HepG2 (cell line): Measurements from ENCODE around the gene WLS. TPM values are rescaled to one million over a fixed set of nuclear protein-coding genes. Genes with fewer than 3 reads are reported as not detected.

Experiments
- ATAC-seq: fragments of 200-7000 bp; cut with Tn5 transposase; 3 replicates; pipeline ENCODE4 v1.9.1; 2020; ENCODE audit warnings: mild to moderate bottlenecking, moderate library complexity
- BruUV-seq: library from RNA; stranded (reverse); fragments of 400-500 nt; replicated peaks from 2 replicates; lab custom pipeline; 2021; lab: Mats Ljungman, UMichigan
- CTCF ChIA-PET: fragments of 300-600 bp; formaldehyde crosslinking; extraction: SDS; loops from one replicate; lab custom pipeline; 2021; ENCODE audit warnings: low total read pairs, inconsistent platforms, low intra/inter-chr PET ratio; lab: Yijun Ruan, JAX
- POLR2A ChIA-PET: fragments of 350-600 bp; sonication (Branson Sonifier 250); formaldehyde crosslinking; loops from one replicate; lab custom pipeline; 2020; ENCODE audit warnings: antibody characterized with exemption, inconsistent platforms; lab: Yijun Ruan, JAX
- DNase-seq: peaks from one replicate; pipeline ENCODE4 v3.0.0-alpha.2; 2015; ENCODE audit warnings: low spot score
- FAIRE-seq: peaks from 3 replicates; lab custom pipeline; 2011; peaks lifted over from hg19 to GRCh38; lab: Jason Lieb, UNC
- H2AFZ ChIP-seq: one replicate; pipeline ENCODE4 v1.6.1; 2011; ENCODE audit warnings: low read length, inconsistent platforms
- H3K27ac ChIP-seq: fragments of 300-600 bp; 3 replicates; pipeline ENCODE4 v1.8.0; 2011; ENCODE audit warnings: mixed run types, mild to moderate bottlenecking, mixed read lengths, low read length, inconsistent platforms; ENCODE audit not compliant: insufficient read depth; ENCODE audit errors: extremely low read length
- H3K27me3 ChIP-seq, 2 experiments: fragments of 200-600 bp in 1 of 2; 2 replicates in 1 of 2; 3 replicates in 1 of 2; pipeline versions ENCODE4 v1.6.0 to v1.8.0; 2011; ENCODE audit warnings: low read length in 2 of 2, mild to moderate bottlenecking in 2 of 2, moderate library complexity in 2 of 2, inconsistent platforms in 1 of 2; ENCODE audit not compliant: insufficient read depth in 2 of 2, control insufficient read depth in 1 of 2
- H3K36me3 ChIP-seq, 2 experiments: fragments of 200-600 bp in 1 of 2; replicated peaks in 1 of 2; 2 replicates in 1 of 2; 3 replicates in 1 of 2; pipeline versions ENCODE4 v1.5.1 to v1.8.0; 2011; ENCODE audit warnings: low read length in 2 of 2, inconsistent platforms in 1 of 2; ENCODE audit not compliant: insufficient read depth in 2 of 2, control insufficient read depth in 1 of 2
- H3K4me1 ChIP-seq: 2 replicates; pipeline ENCODE4 v1.5.1; 2012; ENCODE audit warnings: low read length, inconsistent platforms; ENCODE audit not compliant: insufficient read depth
- H3K4me2 ChIP-seq: 2 replicates; pipeline ENCODE4 v1.6.0; 2011; ENCODE audit warnings: low read depth, low read length, inconsistent platforms
- H3K4me3 ChIP-seq, 3 experiments: fragments of 200-600 bp in 1 of 3; sonication (generic), shearing (Covaris generic) in 1 of 3; replicated peaks in 1 of 3; 2 replicates each; pipeline ENCODE4 v1.5.1; 2011 to 2016; ENCODE audit warnings: low read length in 3 of 3, inconsistent platforms in 2 of 3, low read depth in 2 of 3, mild to moderate bottlenecking in 2 of 3, control low read depth in 1 of 3, mixed read lengths in 1 of 3; ENCODE audit not compliant: insufficient read depth in 1 of 3
- H3K79me2 ChIP-seq: one replicate; pipeline ENCODE4 v1.6.1; 2011; ENCODE audit warnings: low read length, inconsistent platforms; ENCODE audit not compliant: insufficient read depth
- H3K9ac ChIP-seq: 2 replicates; pipeline ENCODE4 v1.6.0; 2011; ENCODE audit warnings: mild to moderate bottlenecking, low read depth, low read length, inconsistent platforms; ENCODE audit not compliant: insufficient read depth
- H3K9me3 ChIP-seq: 2 replicates; pipeline ENCODE4 v1.5.1; 2012; ENCODE audit warnings: mild to moderate bottlenecking, low read length
- H4K20me1 ChIP-seq: 2 replicates; pipeline ENCODE4 v1.6.0; 2011; ENCODE audit warnings: inconsistent platforms, mild to moderate bottlenecking, low read length, moderate library complexity; ENCODE audit not compliant: insufficient read depth
- KLF13 ChIP-seq: sonication (generic); formaldehyde crosslinking; IDR thresholded peaks from 2 replicates; pipeline ENCODE4 v1.4.0; 2020; ENCODE audit warnings: mild to moderate bottlenecking, missing genetic modification reagents
- RXRA ChIP-seq: sonication (generic); formaldehyde crosslinking; IDR thresholded peaks from 2 replicates; pipeline ENCODE4 v1.5.1; 2020; ENCODE audit warnings: missing genetic modification reagents
- SAFB2 ChIP-seq: sonication (generic); formaldehyde crosslinking; IDR thresholded peaks from 2 replicates; pipeline ENCODE4 v1.5.1; 2020; ENCODE audit warnings: missing genetic modification reagents, low read depth, mild to moderate bottlenecking, borderline replicate concordance
- TSC22D2 ChIP-seq: sonication (generic); formaldehyde crosslinking; IDR thresholded peaks from 2 replicates; pipeline ENCODE4 v1.5.1; 2020; ENCODE audit warnings: missing genetic modification reagents, mild to moderate bottlenecking, borderline replicate concordance
- WGBS: methylation state at CpG from one replicate; pipeline ENCODE4 v1.1.6; 2017; ENCODE audit warnings: low lambda C conversion rate; 5-methylcytosine and 5-hydroxymethylcytosine counted together
- in situ Hi-C: cut with HindIII; loops from 2 replicates; pipeline ENCODE4 v1.10.0; 2017; ENCODE audit warnings: low pct_unique_long_range_greater_than_20kb; ENCODE audit not compliant: extremely low pct_ligation_motif_present
- intact Hi-C: fragments of 100-400 bp; cut with micrococcal nuclease; formaldehyde crosslinking; loops from one replicate; pipeline ENCODE4 v1.10.0; 2022; ENCODE audit not compliant: unreplicated experiment
- polyA plus RNA-seq, 8 experiments: library from polyadenylated mRNA; depleted of rRNA in 3 of 8; stranded (reverse) in 7 of 8; unstranded in 1 of 8; fragments of >200 nt; fragmentation: Illumina TruSeq in 4 of 8; extraction: Trizol in 4 of 8; gene quantifications; 2 replicates each; pipeline versions ENCODE4 v1.2.1 to v1.2.3, GENCODE V29; 2011 to 2016; ENCODE audit warnings: low read depth in 4 of 8, missing spikeins in 1 of 8, mixed read lengths in 1 of 8; ENCODE audit not compliant: insufficient read depth in 1 of 8
- total RNA-seq, 5 experiments: library from RNA; depleted of rRNA; stranded (reverse); fragments of >200 nt; fragmentation: Illumina TruSeq; extraction: Trizol; gene quantifications; 2 replicates each; pipeline ENCODE4 v1.2.3, GENCODE V29; 2016; ENCODE audit warnings: low read depth in 1 of 5
- TF ChIP-seq, protein P1 (sequence below): IDR thresholded peaks from 2 replicates; pipeline ENCODE4 v1.4.0; 2020; ENCODE audit warnings: mild to moderate bottlenecking, missing genetic modification reagents
- TF ChIP-seq, protein P2 (sequence below): sonication (generic); formaldehyde crosslinking; IDR thresholded peaks from 2 replicates; pipeline ENCODE4 v1.4.0; 2020; ENCODE audit warnings: missing genetic modification reagents, borderline replicate concordance
- TF ChIP-seq, protein P3 (sequence below), 2 experiments: IDR thresholded peaks; 2 replicates each; pipeline ENCODE4 v1.6.1; 2011 to 2012; ENCODE audit warnings: low read length in 2 of 2, borderline replicate concordance in 1 of 2, low read depth in 1 of 2, mild to moderate bottlenecking in 1 of 2, moderate library complexity in 1 of 2
- TF ChIP-seq, protein P4 (sequence below): sonication (generic); formaldehyde crosslinking; IDR thresholded peaks from 2 replicates; pipeline ENCODE4 v1.4.0; 2020; ENCODE audit warnings: missing genetic modification reagents

Gene WLS
- total and polyA plus RNA-seq, 2 of the 13 experiments (the other 11 are each of a cell fraction or from before 2014, with no cell fraction given) = not detected

DNA sequence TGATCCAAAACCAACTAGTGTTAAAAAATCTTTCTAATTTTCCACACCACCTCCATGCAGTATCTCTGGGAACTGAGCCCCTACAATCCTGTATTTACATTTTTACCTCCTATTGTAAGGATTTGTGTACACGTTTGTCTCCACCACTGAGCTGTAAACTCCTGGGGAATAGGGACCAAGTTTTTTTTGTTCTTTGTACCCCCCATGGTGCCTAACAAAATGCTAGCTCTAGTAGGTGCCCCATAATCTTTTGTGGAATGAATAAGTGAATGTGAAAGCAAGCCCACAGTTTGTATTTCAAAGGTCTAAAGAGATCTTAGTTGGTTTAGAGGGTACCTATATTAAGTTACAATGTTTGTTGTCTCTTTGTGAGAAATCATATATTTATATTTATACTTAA lies 879 bp upstream of the WLS start:
- POLR2A ChIA-PET = no interaction called here
- no TSS peak for BruUV-seq
- no peak for FAIRE-seq
- Histone ChIP-seq H2AFZ (no peak overlapping the region), H3K27ac (no peak overlapping the region), H3K9me3 (no peaks in the 10 kb centered on the region), H3K36me3 (no peaks in the 10 kb centered on the region), H4K20me1 (no peaks in the 10 kb centered on the region), H3K4me3 (no peak overlapping the region), H3K4me2 (no peak overlapping the region), H3K79me2 (no peaks in the 10 kb centered on the region), H3K4me1 (no peaks in the 10 kb centered on the region), H3K27me3 (peaks cover 1 to 30% of the 10 kb centered on the region in 2 experiments; a peak in 3 of 5 replicates), H3K9ac (no peak overlapping the region)
- WGBS = 0% methylated on average over 1 of the region's 1 CpG
- intact Hi-C loops = no loop called here
- ATAC-seq = no peak
- CTCF ChIA-PET = no interaction called here
- no peak for DNase-seq
- in situ Hi-C loops = no loop called here
- TF ChIP-seq TSC22D2 (CRISPR knock-in tag) (no peak), SAFB2 (CRISPR knock-in tag) (no peak), RXRA (no peak), KLF13 (CRISPR knock-in tag) (no peak)
- TF ChIP-seq, protein P1, sequence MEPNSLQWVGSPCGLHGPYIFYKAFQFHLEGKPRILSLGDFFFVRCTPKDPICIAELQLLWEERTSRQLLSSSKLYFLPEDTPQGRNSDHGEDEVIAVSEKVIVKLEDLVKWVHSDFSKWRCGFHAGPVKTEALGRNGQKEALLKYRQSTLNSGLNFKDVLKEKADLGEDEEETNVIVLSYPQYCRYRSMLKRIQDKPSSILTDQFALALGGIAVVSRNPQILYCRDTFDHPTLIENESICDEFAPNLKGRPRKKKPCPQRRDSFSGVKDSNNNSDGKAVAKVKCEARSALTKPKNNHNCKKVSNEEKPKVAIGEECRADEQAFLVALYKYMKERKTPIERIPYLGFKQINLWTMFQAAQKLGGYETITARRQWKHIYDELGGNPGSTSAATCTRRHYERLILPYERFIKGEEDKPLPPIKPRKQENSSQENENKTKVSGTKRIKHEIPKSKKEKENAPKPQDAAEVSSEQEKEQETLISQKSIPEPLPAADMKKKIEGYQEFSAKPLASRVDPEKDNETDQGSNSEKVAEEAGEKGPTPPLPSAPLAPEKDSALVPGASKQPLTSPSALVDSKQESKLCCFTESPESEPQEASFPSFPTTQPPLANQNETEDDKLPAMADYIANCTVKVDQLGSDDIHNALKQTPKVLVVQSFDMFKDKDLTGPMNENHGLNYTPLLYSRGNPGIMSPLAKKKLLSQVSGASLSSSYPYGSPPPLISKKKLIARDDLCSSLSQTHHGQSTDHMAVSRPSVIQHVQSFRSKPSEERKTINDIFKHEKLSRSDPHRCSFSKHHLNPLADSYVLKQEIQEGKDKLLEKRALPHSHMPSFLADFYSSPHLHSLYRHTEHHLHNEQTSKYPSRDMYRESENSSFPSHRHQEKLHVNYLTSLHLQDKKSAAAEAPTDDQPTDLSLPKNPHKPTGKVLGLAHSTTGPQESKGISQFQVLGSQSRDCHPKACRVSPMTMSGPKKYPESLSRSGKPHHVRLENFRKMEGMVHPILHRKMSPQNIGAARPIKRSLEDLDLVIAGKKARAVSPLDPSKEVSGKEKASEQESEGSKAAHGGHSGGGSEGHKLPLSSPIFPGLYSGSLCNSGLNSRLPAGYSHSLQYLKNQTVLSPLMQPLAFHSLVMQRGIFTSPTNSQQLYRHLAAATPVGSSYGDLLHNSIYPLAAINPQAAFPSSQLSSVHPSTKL (CRISPR knock-in tag) = no peak
- TF ChIP-seq, protein P2, sequence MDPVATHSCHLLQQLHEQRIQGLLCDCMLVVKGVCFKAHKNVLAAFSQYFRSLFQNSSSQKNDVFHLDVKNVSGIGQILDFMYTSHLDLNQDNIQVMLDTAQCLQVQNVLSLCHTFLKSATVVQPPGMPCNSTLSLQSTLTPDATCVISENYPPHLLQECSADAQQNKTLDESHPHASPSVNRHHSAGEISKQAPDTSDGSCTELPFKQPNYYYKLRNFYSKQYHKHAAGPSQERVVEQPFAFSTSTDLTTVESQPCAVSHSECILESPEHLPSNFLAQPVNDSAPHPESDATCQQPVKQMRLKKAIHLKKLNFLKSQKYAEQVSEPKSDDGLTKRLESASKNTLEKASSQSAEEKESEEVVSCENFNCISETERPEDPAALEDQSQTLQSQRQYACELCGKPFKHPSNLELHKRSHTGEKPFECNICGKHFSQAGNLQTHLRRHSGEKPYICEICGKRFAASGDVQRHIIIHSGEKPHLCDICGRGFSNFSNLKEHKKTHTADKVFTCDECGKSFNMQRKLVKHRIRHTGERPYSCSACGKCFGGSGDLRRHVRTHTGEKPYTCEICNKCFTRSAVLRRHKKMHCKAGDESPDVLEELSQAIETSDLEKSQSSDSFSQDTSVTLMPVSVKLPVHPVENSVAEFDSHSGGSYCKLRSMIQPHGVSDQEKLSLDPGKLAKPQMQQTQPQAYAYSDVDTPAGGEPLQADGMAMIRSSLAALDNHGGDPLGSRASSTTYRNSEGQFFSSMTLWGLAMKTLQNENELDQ = no peak
- TF ChIP-seq, protein P3, sequence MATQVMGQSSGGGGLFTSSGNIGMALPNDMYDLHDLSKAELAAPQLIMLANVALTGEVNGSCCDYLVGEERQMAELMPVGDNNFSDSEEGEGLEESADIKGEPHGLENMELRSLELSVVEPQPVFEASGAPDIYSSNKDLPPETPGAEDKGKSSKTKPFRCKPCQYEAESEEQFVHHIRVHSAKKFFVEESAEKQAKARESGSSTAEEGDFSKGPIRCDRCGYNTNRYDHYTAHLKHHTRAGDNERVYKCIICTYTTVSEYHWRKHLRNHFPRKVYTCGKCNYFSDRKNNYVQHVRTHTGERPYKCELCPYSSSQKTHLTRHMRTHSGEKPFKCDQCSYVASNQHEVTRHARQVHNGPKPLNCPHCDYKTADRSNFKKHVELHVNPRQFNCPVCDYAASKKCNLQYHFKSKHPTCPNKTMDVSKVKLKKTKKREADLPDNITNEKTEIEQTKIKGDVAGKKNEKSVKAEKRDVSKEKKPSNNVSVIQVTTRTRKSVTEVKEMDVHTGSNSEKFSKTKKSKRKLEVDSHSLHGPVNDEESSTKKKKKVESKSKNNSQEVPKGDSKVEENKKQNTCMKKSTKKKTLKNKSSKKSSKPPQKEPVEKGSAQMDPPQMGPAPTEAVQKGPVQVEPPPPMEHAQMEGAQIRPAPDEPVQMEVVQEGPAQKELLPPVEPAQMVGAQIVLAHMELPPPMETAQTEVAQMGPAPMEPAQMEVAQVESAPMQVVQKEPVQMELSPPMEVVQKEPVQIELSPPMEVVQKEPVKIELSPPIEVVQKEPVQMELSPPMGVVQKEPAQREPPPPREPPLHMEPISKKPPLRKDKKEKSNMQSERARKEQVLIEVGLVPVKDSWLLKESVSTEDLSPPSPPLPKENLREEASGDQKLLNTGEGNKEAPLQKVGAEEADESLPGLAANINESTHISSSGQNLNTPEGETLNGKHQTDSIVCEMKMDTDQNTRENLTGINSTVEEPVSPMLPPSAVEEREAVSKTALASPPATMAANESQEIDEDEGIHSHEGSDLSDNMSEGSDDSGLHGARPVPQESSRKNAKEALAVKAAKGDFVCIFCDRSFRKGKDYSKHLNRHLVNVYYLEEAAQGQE (IDR thresholded peaks at IDR 0.05; ENCODE audit: borderline replicate concordance in 1 of 2, low read depth in 1 of 2, low read length in 2 of 2) = no peak
- TF ChIP-seq, protein P4, sequence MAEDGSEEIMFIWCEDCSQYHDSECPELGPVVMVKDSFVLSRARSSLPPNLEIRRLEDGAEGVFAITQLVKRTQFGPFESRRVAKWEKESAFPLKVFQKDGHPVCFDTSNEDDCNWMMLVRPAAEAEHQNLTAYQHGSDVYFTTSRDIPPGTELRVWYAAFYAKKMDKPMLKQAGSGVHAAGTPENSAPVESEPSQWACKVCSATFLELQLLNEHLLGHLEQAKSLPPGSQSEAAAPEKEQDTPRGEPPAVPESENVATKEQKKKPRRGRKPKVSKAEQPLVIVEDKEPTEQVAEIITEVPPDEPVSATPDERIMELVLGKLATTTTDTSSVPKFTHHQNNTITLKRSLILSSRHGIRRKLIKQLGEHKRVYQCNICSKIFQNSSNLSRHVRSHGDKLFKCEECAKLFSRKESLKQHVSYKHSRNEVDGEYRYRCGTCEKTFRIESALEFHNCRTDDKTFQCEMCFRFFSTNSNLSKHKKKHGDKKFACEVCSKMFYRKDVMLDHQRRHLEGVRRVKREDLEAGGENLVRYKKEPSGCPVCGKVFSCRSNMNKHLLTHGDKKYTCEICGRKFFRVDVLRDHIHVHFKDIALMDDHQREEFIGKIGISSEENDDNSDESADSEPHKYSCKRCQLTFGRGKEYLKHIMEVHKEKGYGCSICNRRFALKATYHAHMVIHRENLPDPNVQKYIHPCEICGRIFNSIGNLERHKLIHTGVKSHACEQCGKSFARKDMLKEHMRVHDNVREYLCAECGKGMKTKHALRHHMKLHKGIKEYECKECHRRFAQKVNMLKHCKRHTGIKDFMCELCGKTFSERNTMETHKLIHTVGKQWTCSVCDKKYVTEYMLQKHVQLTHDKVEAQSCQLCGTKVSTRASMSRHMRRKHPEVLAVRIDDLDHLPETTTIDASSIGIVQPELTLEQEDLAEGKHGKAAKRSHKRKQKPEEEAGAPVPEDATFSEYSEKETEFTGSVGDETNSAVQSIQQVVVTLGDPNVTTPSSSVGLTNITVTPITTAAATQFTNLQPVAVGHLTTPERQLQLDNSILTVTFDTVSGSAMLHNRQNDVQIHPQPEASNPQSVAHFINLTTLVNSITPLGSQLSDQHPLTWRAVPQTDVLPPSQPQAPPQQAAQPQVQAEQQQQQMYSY (CRISPR knock-in tag) = no peak
